Activated T-cell treated with anti-CD3 and anti-CD28 coated beads, Interleukin-2, amount 50 U/mL, for 72 hours (primary cell): ENCODE results near the gene CARMIL1. TPM values are rescaled to one million over a fixed set of nuclear protein-coding genes. Genes with fewer than 3 reads are reported as not detected.

Experiments
- ATAC-seq, 2 donors: fragments of 150-1000 bp; cut with Tn5 transposase; replicated peaks in 1 of 2; 2 replicates each; pipeline ENCODE4 v1.10.0; 2021; ENCODE audit warnings: moderate library complexity in 2 of 2, mild to moderate bottlenecking in 1 of 2
- DNase-seq, 2 donors: peaks; one replicate each; pipeline ENCODE4 v3.0.0; 2021 to 2022; ENCODE audit warnings: mixed read lengths in 1 of 2
- H3K27ac Mint-ChIP-seq: one replicate; pipeline ENCODE4 v1.8.0; 2022; ENCODE audit warnings: mild to moderate bottlenecking, moderate library complexity, mixed read lengths
- H3K27me3 Mint-ChIP-seq: one replicate; pipeline ENCODE4 v1.8.0; 2022; ENCODE audit warnings: low read depth, mixed read lengths
- H3K36me3 Mint-ChIP-seq, 2 donors: one replicate each; pipeline ENCODE4 v1.8.0; 2022; ENCODE audit warnings: mixed read lengths in 2 of 2, mild to moderate bottlenecking in 1 of 2; ENCODE audit not compliant: insufficient read depth in 2 of 2
- H3K4me1 Mint-ChIP-seq: one replicate; pipeline ENCODE4 v1.8.0; 2022; ENCODE audit warnings: low read depth, mixed read lengths
- H3K4me3 Mint-ChIP-seq, 2 donors: one replicate each; pipeline ENCODE4 v1.8.0; 2022; ENCODE audit warnings: mild to moderate bottlenecking in 2 of 2, mixed read lengths in 2 of 2, moderate library complexity in 2 of 2
- H3K9me3 Mint-ChIP-seq, 2 donors: one replicate each; pipeline ENCODE4 v1.8.0; 2022; ENCODE audit warnings: mixed read lengths in 2 of 2
- total RNA-seq, 2 donors: library from RNA; stranded (reverse); gene quantifications; one replicate each; pipeline ENCODE4 v1.2.3, GENCODE V29; 2022

CARMIL1 gene
- total RNA-seq, 2 donors from 2014 or later = 5.0 to 5.6 TPM

- peaks cover 6 to 18% of the 10 kb centered on the region in 2 donors for H3K36me3 Mint-ChIP-seq
- no peaks in the 10 kb centered on the region for H3K27me3 Mint-ChIP-seq
- no peak overlapping the region for H3K27ac Mint-ChIP-seq
- H3K4me1 Mint-ChIP-seq = peaks cover 25% of the 10 kb centered on the region
- DNase-seq = no peak
- H3K9me3 Mint-ChIP-seq = peaks cover 4 to 12% of the 10 kb centered on the region in 2 donors
- H3K4me3 Mint-ChIP-seq = no peak overlapping the region
- ATAC-seq = no peak
Observed at GRCh38 chr6:25446830-25447569, 167.8 kb downstream of the CARMIL1 start.

GRCh38 chr6:25447570-25447929 lies 168.4 kb downstream of the CARMIL1 start:
- ATAC-seq (no peak), DNase-seq (no peak)
- Mint-ChIP-seq H3K27ac (no peak overlapping the region), H3K9me3 (peaks cover 4 to 12% of the 10 kb centered on the region in 2 donors), H3K4me3 (no peak overlapping the region), H3K27me3 (no peaks in the 10 kb centered on the region), H3K36me3 (peaks cover 6 to 18% of the 10 kb centered on the region in 2 donors), H3K4me1 (peaks cover 19% of the 10 kb centered on the region)

- no peak for DNase-seq
- Mint-ChIP-seq H3K4me3 (no peak overlapping the region), H3K27ac (no peak overlapping the region), H3K4me1 (peaks cover 15% of the 10 kb centered on the region), H3K36me3 (peaks cover 6 to 18% of the 10 kb centered on the region in 2 donors), H3K9me3 (peaks cover 4 to 12% of the 10 kb centered on the region in 2 donors), H3K27me3 (no peaks in the 10 kb centered on the region)
- ATAC-seq = no peak
Observed at GRCh38 chr6:25448965-25449538, 169.9 kb downstream of the CARMIL1 start.

- Mint-ChIP-seq H3K4me3 (no peak overlapping the region), H3K27ac (no peak overlapping the region), H3K9me3 (peaks cover 4 to 12% of the 10 kb centered on the region in 2 donors), H3K27me3 (no peaks in the 10 kb centered on the region), H3K36me3 (peaks cover 4 to 18% of the 10 kb centered on the region in 2 donors), H3K4me1 (peaks cover 15% of the 10 kb centered on the region)
- no peak for ATAC-seq
- no peak for DNase-seq
Observed at GRCh38 chr6:25449774-25450173, 170.6 kb downstream of the CARMIL1 start.

GRCh38 chr6:25450469-25451198 lies 171.5 kb downstream of the CARMIL1 start:
- no peaks in the 10 kb centered on the region for H3K27me3 Mint-ChIP-seq
- H3K9me3 Mint-ChIP-seq = peaks cover 2 to 10% of the 10 kb centered on the region in 2 donors
- H3K4me1 Mint-ChIP-seq = peaks cover 15% of the 10 kb centered on the region
- no peak for ATAC-seq
- H3K4me3 Mint-ChIP-seq = no peak overlapping the region
- H3K27ac Mint-ChIP-seq = no peak overlapping the region
- H3K36me3 Mint-ChIP-seq = peaks cover 0 to 12% of the 10 kb centered on the region in 2 donors
- DNase-seq = no peak

- ATAC-seq = no peak
- Mint-ChIP-seq H3K9me3 (peaks cover 0 to 1% of the 10 kb centered on the region in 2 donors), H3K4me1 (peaks cover 8% of the 10 kb centered on the region), H3K27me3 (no peaks in the 10 kb centered on the region), H3K36me3 (no peaks in the 10 kb centered on the region), H3K27ac (no peak overlapping the region), H3K4me3 (no peak overlapping the region)
- no peak for DNase-seq
Observed at GRCh38 chr6:25452031-25452430, 172.9 kb downstream of the CARMIL1 start.

GRCh38 chr6:25453288-25453687 lies 174.1 kb downstream of the CARMIL1 start:
- DNase-seq (no peak), ATAC-seq (no peak)
- Mint-ChIP-seq H3K9me3 (no peaks in the 10 kb centered on the region), H3K27ac (no peak overlapping the region), H3K27me3 (no peaks in the 10 kb centered on the region), H3K4me3 (no peak overlapping the region), H3K36me3 (no peaks in the 10 kb centered on the region), H3K4me1 (peaks cover 5% of the 10 kb centered on the region)

GRCh38 chr6:25454136-25454535 lies 175.0 kb downstream of the CARMIL1 start:
- Mint-ChIP-seq H3K27me3 (no peaks in the 10 kb centered on the region), H3K9me3 (no peaks in the 10 kb centered on the region), H3K27ac (no peak overlapping the region), H3K4me3 (no peak overlapping the region), H3K4me1 (peaks cover 5% of the 10 kb centered on the region), H3K36me3 (no peaks in the 10 kb centered on the region)
- DNase-seq (no peak), ATAC-seq (no peak)

GRCh38 chr6:25456249-25457040 lies 177.3 kb downstream of the CARMIL1 start:
- Mint-ChIP-seq H3K4me3 (no peak overlapping the region), H3K27me3 (no peaks in the 10 kb centered on the region), H3K4me1 (peaks cover 5% of the 10 kb centered on the region), H3K9me3 (no peaks in the 10 kb centered on the region), H3K36me3 (no peaks in the 10 kb centered on the region), H3K27ac (no peak overlapping the region)
- no peak for ATAC-seq
- DNase-seq = no peak

- H3K27ac Mint-ChIP-seq = no peak overlapping the region
- H3K4me3 Mint-ChIP-seq = no peak overlapping the region
- H3K4me1 Mint-ChIP-seq = peaks cover 5% of the 10 kb centered on the region
- H3K9me3 Mint-ChIP-seq = no peaks in the 10 kb centered on the region
- H3K27me3 Mint-ChIP-seq = no peaks in the 10 kb centered on the region
- ATAC-seq = no peak
- no peak for DNase-seq
- H3K36me3 Mint-ChIP-seq = no peaks in the 10 kb centered on the region
Observed at GRCh38 chr6:25457516-25457915, 178.3 kb downstream of the CARMIL1 start.

- Mint-ChIP-seq H3K4me3 (no peak overlapping the region), H3K4me1 (peaks cover 5% of the 10 kb centered on the region), H3K9me3 (no peaks in the 10 kb centered on the region)
Observed at GRCh38 chr6:25458485-25458884, 179.3 kb downstream of the CARMIL1 start.

GRCh38 chr6:25462235-25462897 lies 183.2 kb downstream of the CARMIL1 start:
- Mint-ChIP-seq H3K36me3 (no peaks in the 10 kb centered on the region), H3K27me3 (no peaks in the 10 kb centered on the region), H3K9me3 (no peaks in the 10 kb centered on the region), H3K27ac (no peak overlapping the region), H3K4me1 (peaks cover 5% of the 10 kb centered on the region), H3K4me3 (no peak overlapping the region)
- ATAC-seq = no peak
- no peak for DNase-seq

More at GRCh38 chr6:25458485-25458884, 179.3 kb downstream of the CARMIL1 start:
- DNase-seq (peak; percentile 12 to 32), ATAC-seq (peak; percentile 91 to 94)
- Mint-ChIP-seq H3K36me3 (no peaks in the 10 kb centered on the region), H3K27me3 (no peaks in the 10 kb centered on the region), H3K27ac (no peak overlapping the region)
